ENCODE results near the gene DLK1. TPM values are rescaled to one million over a fixed set of nuclear protein-coding genes. Genes with fewer than 3 reads are reported as not detected.

The DLK1 gene
- total RNA-seq, 2 donors from 2014 or later: 2.2 TPM; not detected in 1

DNA sequence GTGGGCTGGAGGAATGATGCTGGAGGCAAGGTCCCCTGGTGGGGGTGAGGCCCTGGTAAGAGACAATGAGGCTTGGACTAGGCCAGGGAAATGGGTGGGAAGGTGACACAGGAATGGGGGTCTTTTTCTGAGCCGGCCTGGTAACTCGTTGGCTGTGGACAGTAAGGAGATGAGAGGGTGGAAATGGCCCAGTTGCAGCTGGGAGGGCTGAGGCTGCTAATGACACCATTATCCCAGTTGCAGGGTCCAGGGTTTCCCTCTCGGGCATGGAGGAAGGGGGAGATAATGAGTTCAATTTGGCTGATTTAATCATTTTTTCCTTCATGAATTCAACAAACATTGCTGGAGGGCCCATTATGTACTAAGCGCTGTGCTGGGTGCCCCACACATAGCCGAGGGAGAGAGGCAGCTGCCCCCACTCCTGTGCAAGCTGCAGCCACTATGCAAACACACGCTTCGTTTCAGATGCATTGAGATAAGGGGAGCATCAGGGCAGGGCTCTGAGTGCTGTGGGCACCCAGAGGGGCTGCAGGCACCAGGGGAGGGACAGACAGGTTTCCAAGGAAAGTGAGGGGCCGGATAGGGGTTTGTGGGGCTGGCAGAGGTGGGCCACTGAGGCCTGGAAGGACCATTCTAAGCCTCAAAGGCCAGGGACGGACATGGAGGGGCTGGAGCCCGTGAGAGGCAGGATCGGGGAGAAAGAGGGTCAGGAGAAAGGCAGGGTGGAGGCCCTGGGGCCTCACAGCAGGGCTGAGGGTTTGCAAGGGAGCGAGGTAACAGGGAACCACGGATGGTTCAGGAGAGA is 56.0 kb downstream of the DLK1 start:
- Histone ChIP-seq H3K27me3 (no peaks in the 10 kb centered on the region), H3K27ac (no peak overlapping the region), H3K9ac (ENCODE audit: low read depth in 2 of 2, low read length in 2 of 2) (no peak overlapping the region), H3K4me3 (no peak overlapping the region), H3K36me3 (no peaks in the 10 kb centered on the region), H3K9me3 (no peaks in the 10 kb centered on the region), H3K4me1 (no peaks in the 10 kb centered on the region)
- TF ChIP-seq, protein P1, sequence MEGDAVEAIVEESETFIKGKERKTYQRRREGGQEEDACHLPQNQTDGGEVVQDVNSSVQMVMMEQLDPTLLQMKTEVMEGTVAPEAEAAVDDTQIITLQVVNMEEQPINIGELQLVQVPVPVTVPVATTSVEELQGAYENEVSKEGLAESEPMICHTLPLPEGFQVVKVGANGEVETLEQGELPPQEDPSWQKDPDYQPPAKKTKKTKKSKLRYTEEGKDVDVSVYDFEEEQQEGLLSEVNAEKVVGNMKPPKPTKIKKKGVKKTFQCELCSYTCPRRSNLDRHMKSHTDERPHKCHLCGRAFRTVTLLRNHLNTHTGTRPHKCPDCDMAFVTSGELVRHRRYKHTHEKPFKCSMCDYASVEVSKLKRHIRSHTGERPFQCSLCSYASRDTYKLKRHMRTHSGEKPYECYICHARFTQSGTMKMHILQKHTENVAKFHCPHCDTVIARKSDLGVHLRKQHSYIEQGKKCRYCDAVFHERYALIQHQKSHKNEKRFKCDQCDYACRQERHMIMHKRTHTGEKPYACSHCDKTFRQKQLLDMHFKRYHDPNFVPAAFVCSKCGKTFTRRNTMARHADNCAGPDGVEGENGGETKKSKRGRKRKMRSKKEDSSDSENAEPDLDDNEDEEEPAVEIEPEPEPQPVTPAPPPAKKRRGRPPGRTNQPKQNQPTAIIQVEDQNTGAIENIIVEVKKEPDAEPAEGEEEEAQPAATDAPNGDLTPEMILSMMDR (IDR thresholded peaks at IDR 0.05): no peak
- DNase-seq: no peak
- intact Hi-C loops (cut with DNase I): no loop called here

DNA sequence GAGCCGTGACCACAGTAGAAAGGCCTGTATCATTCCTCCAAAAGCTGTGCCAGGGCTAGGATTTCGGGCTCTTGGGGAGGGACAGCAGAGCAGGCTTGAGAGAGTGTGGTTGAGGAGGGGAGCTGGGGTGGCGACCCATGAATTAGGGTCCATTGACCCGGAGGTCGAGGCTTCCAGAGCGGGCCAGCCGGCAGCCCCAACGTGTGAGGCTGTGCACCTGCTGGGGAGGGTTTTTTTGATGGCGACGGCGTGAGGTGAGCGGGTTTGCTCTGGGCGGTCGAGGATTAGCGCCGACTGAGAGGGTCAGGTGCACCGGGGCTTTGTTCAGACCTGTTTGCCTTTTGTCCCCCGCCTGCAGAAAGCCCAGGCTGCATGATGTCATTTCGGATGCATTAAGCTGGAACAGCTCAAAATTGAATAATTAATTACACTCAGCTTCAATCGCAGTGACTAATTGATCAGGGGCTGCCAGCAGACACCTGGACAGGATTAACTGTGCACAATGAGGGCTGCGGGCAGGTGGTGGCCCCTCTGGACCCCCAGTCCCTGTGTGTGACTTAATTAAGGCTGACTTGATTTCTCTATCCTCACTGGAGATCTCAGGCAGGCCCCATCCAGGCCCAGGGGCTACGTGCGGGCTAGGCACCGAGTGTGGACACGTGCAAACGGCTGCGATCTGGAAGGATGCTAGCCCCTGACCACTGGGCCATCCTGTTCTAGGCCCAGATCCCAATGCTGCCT is 57.1 kb downstream of the DLK1 start:
- TF ChIP-seq, protein P1 (IDR thresholded peaks at IDR 0.05): no peak
- H3K4me3 ChIP-seq: no peak overlapping the region
- H3K36me3 ChIP-seq: no peaks in the 10 kb centered on the region
- H3K27me3 ChIP-seq: no peaks in the 10 kb centered on the region
- no peaks in the 10 kb centered on the region for H3K9me3 ChIP-seq
- intact Hi-C loops (cut with DNase I): no loop called here
- no peak overlapping the region for H3K9ac ChIP-seq (ENCODE audit: low read depth in 2 of 2, low read length in 2 of 2)
- no peak for DNase-seq
- no peaks in the 10 kb centered on the region for H3K4me1 ChIP-seq
- H3K27ac ChIP-seq: no peak overlapping the region

DNA sequence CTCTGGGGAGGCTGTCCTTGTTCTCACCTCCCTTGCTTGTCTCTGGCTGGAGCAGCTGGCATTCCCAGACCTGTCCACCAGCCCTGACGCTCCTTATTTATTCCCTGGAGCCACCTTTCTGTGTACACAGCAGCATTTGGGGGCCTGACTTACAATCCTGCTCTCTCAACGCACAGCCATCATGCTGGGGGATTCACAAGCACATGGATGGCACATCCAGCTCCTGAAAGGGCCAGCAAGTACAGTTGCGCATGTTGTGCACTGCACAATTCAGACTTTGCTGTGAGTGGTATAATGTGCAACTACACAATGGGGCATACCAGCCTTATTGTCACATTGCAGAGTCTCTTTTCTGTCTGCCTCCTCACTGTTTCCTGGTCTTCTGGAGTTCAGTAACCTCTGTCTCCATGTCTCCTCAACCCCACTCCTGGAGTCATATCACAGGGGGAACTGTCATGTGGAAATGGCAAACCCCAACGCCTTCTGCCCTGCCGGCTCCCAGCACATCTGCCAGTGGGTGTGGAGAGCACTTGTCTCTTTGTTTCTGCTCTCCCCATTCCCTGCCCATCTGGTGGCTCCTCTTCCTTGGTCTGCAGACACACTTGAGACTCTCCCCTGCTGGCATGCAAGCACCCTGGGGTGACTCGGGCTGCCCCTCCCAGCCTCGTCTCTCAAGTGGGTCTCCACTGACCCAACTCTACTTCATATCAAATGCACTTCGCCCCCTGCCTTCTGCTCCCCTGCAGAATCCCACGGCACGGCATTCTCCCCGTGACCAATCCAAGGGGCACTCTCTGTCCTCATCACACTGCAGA is 58.0 kb downstream of the DLK1 start:
- no peaks in the 10 kb centered on the region for H3K27me3 ChIP-seq

DNA sequence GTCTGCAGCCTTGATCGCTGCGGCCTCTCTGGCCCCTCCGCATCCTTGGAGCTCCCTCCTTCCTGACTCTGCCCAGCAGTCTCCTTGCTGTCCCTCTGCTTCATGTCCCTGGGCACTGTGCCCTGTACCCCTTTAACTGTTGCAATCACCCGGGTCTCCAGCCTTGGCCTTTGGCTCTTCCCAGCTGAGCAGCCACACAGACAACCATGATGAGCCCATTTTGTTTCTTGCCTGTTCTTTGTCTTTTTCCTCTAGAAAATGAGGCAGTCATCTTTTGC is 58.6 kb downstream of the DLK1 start:
- Histone ChIP-seq H3K9me3 (no peaks in the 10 kb centered on the region), H3K4me3 (no peak overlapping the region), H3K27me3 (no peaks in the 10 kb centered on the region), H3K4me1 (no peaks in the 10 kb centered on the region), H3K36me3 (no peaks in the 10 kb centered on the region), H3K9ac (ENCODE audit: low read depth in 2 of 2, low read length in 2 of 2) (no peak overlapping the region), H3K27ac (no peak overlapping the region)
- TF ChIP-seq, protein P1 (IDR thresholded peaks at IDR 0.05): no peak
- DNase-seq: no peak
- intact Hi-C loops (cut with DNase I): no loop called here

More for the DNA sequence above, 58.0 kb downstream of the DLK1 start:
- intact Hi-C loops (cut with DNase I): no loop called here
- H3K4me1 ChIP-seq: no peaks in the 10 kb centered on the region
- no peaks in the 10 kb centered on the region for H3K9me3 ChIP-seq
- H3K9ac ChIP-seq (ENCODE audit: low read depth in 2 of 2, low read length in 2 of 2): no peak overlapping the region
- H3K4me3 ChIP-seq: no peak overlapping the region
- TF ChIP-seq, protein P1 (IDR thresholded peaks at IDR 0.05): no peak
- no peak for DNase-seq
- no peak overlapping the region for H3K27ac ChIP-seq
- no peaks in the 10 kb centered on the region for H3K36me3 ChIP-seq

DNA sequence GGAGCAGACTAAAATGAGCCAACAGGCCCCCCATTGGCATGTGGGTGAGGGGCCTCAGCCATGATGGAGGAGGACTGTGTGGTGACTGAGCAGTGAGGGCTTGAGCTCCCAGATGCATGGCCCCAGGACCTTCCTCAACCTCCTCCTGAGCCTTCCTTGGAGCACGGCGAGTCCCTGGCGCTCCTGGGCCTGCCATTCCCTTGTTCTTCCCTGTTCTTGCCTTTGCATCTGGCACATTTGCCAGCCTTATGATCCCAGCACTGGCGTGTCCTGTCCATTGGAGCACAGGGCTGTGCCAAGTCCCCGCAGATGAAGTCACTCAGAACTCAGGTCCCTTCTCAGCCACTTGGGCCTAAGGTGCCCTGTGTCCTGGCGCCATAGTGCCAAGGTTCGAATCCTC is 58.9 kb downstream of the DLK1 start:
- H3K9me3 ChIP-seq: no peaks in the 10 kb centered on the region
- no peaks in the 10 kb centered on the region for H3K27me3 ChIP-seq
- TF ChIP-seq, protein P1 (IDR thresholded peaks at IDR 0.05): no peak
- H3K4me1 ChIP-seq: no peaks in the 10 kb centered on the region
- no peak overlapping the region for H3K27ac ChIP-seq
- no peaks in the 10 kb centered on the region for H3K36me3 ChIP-seq
- intact Hi-C loops (cut with DNase I): no loop called here
- no peak overlapping the region for H3K9ac ChIP-seq (ENCODE audit: low read depth in 2 of 2, low read length in 2 of 2)
- H3K4me3 ChIP-seq: no peak overlapping the region
- no peak for DNase-seq
